GM21723 (cell line): ENCODE data around the gene RMDN3.

Experiments
- ATAC-seq: cut with Tn5 transposase; IDR thresholded peaks from one replicate; pipeline ENCODE4 v1.9.1; 2021; ENCODE audit warnings: mild to moderate bottlenecking, moderate library complexity; ENCODE audit not compliant: unreplicated experiment

The RMDN3 gene

DNA sequence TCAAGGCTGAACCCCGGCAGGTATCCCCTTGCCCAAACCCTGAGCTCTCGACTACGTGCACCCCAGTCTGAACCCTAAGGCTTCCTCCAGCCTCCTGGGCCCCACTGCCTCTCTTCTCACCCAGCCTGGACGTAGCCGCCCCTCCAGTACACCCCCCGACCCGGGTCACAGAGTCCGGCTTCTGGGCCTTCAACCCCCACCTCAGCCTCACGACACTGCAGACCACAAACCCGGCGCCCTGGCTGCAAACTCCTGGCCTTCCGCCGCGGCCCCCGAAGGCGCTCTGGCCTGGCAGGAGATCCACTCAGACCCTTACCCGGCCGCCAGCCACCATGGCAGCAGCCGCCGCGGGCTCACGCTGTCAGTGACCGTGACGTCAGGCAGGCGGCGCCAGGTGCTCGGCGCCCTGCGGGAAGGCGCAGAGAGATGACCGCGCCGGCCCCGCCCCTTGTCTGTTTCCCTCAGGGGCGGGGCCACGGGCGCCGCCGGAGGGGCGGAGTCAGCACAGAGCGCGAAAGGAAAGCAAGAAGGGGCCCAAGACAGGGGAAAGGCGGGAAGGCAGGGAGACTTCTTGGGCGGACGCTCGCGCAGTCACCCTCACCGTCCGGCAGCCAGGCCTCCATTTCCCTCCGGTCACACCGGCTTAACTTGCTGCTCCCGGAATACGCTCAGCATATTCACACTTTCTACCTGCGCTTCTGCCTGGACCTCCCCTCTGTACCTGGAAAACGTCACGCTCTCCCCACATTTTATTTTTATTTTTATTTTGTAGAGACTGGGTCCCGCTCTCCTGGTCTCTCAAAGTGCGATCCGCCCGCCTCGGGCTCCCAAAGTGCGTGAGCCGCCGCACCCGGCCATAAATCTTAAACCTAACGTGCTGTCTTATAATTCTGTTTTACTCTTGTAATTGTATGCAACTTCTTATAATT is at the start of gene RMDN3:
RMDN3 (minus strand) TSS at position 372 of the 929 bp plus-strand sequence. CDS start 471 bp downstream, outside the sequence.
- ATAC-seq: peak; percentile 75

- no peak for ATAC-seq
Observed at GRCh38 chr15:40803688-40804087, 48.6 kb upstream of the RMDN3 start.

- no peak for ATAC-seq
Observed at GRCh38 chr15:40803076-40803475, 48.0 kb upstream of the RMDN3 start.

GRCh38 chr15:40799523-40799922 is 44.5 kb upstream of the RMDN3 start:
- ATAC-seq: no peak

- ATAC-seq: no peak
Observed at GRCh38 chr15:40796512-40796911, 41.5 kb upstream of the RMDN3 start.

DNA sequence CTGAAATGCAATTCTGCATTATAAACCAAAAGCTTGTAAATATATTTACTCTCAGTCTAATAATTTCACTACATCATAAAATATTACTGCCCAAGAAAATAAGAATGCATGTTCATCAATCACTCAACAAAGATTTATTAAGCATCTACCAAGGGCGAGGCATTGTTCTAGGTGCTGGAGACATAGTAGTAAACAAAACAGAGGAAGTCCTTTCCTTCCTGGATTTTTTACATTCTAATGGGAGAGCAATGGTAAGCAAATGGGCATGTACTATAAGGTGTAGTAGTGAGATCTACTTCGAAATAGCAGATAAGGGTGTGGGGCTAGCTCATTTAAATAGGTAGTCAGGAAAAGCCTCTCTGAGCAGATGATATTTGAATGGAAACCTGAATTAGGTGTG is 41.0 kb upstream of the RMDN3 start:
- ATAC-seq: no peak

GRCh38 chr15:40793216-40793989 is 38.3 kb upstream of the RMDN3 start:
- ATAC-seq: no peak

DNA sequence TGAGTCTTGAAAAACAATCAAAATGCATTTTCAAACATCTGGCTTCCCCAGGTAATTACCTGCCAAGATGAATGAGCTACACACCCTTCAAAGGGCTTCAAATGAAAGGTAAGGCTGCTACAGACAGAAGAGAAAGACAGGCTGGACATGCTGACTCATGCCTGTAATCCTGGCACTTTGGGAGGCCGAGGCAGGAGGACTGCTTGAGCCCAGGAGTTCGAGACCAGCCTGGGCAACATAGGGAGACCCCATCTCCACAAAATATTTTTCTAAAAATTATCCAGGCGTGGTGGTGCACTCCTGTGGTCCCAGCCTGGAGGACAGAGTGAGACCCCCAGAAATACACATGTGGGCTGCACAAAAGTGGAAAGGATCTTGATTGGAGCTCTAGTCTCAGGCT is 37.3 kb upstream of the RMDN3 start:
- no peak for ATAC-seq

- no peak for ATAC-seq
Observed at GRCh38 chr15:40790718-40791117, 35.7 kb upstream of the RMDN3 start.

DNA sequence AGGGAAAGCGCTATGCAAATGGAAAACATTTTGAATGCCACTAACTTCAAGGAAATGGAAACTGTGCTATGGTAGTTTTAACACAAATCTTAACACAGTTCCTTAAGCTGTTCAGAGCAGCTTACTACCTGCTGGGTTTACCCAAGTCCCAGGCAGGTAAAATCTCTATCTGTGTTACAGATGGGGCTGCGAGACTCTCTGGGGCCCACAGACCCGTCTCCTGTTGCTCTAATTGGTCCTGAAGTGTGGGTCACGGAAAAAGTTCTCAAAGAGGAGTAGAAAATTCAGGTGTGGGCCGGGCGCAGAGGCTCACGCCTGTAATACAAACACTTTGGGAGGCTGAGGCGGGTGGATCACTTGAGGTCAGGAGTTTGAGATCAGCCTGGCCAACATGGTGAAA is 34.9 kb upstream of the RMDN3 start:
- ATAC-seq: no peak

- ATAC-seq: no peak
Observed at GRCh38 chr15:40789119-40789518, 34.1 kb upstream of the RMDN3 start.

GRCh38 chr15:40787991-40788390 is 32.9 kb upstream of the RMDN3 start:
- ATAC-seq: no peak

DNA sequence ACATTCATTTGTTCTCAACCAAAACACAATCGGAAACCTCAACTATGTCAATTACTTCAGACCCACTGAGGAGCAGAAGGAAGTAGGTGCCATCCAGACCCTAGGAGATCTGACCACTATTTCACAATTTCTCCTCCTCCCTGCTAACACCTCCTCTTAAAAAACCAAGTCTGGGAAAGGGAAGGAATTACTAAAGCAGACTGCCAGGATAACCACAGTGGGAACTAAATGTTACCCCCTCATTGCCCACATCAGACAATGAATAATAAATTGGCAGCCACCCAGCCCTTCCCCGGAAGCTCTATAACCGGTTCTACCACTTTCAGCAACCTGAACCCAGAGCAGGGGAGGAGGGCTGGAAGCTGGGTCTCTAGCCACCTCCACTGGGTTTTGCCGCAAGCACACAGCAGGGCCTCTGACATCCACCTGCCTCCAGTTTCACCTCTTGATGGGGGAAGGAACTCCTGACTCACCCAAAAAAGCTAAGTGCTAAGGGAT is 32.3 kb upstream of the RMDN3 start:
- ATAC-seq: no peak

- ATAC-seq: no peak
Observed at GRCh38 chr15:40785814-40786213, 30.8 kb upstream of the RMDN3 start.

GRCh38 chr15:40785164-40785563 is 30.1 kb upstream of the RMDN3 start:
- ATAC-seq: no peak

DNA sequence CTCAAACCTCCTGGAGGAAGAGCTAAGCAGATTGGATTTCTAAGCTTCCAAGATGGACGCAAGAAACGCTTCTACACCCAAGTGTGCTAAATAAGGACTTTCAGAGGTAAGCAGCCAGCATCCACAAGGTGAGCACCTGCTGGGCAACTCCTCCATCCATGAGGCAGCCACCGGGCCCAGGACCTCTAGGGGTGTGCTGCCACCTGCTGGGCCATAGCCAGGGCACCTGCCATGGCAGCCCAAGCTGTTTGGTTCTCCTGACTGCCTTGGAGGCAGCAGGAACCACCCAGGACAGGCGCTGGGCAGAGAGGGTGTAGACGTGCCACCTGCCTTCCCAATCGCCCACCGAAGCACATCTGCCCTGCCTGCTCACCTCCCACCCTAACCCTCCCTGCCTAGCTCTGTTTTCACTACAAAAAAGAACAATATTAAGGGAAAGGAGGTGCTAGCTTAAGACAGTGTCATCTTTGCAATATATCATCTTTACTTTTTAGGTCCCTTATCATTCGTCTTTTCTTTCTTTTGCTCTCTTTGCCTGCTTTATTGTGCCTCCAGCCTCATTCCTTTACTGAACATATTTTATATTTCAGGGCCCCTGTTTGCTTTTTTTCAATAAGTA is 27.7 kb upstream of the RMDN3 start:
- peak; percentile 82 for ATAC-seq

DNA sequence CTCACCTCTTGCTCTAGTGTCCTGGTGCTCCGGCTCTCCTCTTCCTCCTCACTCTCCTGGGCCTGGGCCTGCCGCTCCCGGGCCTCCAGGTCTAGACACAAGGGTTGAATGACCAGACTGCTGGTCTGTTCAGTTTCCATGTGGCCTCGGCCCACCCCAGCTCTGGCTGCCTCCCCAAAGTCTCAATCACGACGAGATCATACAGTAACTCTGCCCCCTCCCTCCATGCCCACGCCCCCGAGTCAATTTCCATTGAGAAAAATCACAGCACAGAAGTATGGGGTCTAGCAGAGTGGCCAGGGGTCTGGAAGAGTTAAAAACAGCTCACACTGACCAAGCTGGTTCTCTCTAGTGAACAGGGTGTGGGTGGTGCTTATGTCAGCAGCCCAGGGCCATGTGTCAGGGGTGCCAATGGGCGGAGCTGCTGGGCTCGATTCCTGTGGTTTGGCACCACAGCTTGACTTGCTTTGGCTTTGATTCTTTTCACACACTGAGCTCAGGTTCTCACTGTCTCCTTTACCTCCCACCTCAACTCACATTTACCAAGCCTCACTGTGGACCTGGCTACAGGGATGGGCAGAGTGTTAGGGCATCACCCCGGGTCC is 21.6 kb upstream of the RMDN3 start:
- no peak for ATAC-seq

DNA sequence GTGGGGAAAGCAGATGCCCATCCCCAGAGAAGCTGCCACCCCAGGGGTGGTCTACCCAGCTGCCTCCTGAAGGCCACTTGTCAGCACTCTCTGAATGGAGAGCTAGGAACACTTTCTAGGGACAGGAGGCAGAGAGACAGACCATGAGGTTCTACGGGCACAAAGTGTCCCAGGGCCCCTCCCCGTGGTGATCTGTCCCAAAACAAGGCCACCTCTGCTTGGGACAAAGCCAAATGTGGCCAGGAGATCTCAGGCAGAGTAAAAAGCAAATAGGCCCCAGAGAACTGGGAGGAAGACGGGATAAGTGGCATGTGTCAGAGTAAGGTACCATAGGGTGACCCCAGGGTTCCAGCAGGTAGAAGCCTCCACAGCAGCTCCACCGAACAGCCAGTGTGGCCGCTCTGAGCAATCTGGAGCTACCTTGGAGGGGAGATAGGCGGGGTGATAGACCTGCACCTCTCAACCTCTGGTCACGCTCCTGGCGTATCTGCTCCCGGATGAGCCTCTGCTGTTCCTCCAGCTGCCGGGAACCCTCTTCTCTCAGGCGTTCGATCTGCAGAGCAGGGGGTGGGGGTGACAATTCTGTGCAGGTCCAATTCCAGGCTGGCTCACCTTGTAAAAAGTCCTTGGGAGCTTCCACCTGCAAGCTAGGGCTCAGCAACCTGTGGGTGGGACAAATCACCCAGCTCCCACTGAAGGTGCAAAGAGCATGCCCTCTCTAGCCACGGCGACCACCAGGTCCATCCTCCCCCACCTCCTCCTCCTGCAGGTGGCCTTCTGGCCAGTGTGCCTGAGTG is 20.9 kb upstream of the RMDN3 start:
- no peak for ATAC-seq

- no peak for ATAC-seq
Observed at GRCh38 chr15:40775007-40775406, 20.0 kb upstream of the RMDN3 start.

GRCh38 chr15:40773902-40774301 is 18.8 kb upstream of the RMDN3 start:
- ATAC-seq: no peak
